ENCODE data around the gene ATAD2B. TPM values are rescaled to one million over a fixed set of nuclear protein-coding genes. Genes with fewer than 3 reads are reported as not detected.

Gene ATAD2B
- total and polyA plus RNA-seq, 2 of the 8 experiments (the other 6 are each of a cell fraction or from before 2014, with no cell fraction given) = 3.4 to 16.1 TPM

DNA sequence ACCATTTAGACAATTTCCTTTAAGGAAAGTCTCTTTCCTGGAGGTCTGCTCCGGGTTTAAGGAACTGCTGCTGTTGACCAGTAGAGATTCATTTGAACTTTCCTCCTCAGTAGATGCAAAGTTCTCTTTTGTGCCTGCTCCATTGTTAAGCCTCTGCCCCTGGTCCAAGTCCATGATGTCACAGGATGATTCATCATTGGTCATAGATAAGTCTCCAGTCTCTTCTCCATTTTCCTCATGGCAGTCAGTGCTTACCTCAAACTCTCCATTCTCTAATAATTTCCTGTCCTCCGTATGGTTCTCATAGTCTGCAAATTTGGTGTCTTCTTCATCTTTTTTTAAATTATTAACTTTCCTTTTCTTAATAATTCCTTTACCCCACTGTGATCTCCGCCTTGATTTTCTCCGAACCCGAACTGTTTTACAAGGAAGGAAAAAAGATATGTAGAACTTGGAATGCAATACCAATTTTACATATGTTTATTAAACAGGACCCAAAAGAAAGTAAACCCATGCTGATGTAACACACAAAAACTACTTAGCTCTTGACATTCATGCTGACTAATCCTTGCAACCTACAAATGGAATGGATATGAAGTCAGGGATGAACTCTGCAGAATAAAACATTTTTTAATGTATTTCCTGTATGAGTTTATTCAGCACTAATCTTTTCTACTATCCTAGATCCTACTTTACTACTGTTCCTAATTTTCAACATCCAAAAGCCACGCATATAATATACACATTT lies 169.1 kb downstream of the ATAD2B start:
- Histone ChIP-seq H3K56ac (replicated peaks; ENCODE audit: insufficient read length, low read depth, low read length) (no peak overlapping the region), H3K18ac (ENCODE audit: extremely low read depth, low read length) (no peak overlapping the region), H3K4me3 (ENCODE audit: extremely low read depth in 1 of 4, insufficient read depth in 2 of 4, low read depth in 3 of 4, low read length in 4 of 4) (no peak overlapping the region), H3K23ac (ENCODE audit: insufficient read length) (no peak overlapping the region), H3K79me2 (ENCODE audit: control insufficient read depth in 1 of 2, insufficient read depth in 2 of 2, low read length in 2 of 2) (no peaks in the 10 kb centered on the region), H2BK12ac (ENCODE audit: low read depth, low read length) (no peak overlapping the region), H3K9ac (replicated peaks in 1 of 4; ENCODE audit: extremely low read depth in 1 of 4, low read depth in 3 of 4, low read length in 3 of 4) (no peak overlapping the region), H3K27ac (ENCODE audit: low read depth, low read length) (no peak overlapping the region), H2AK5ac (ENCODE audit: low read depth, low read length) (no peak overlapping the region), H2BK15ac (ENCODE audit: low read length) (no peak overlapping the region), H3K4me2 (ENCODE audit: insufficient read depth in 1 of 2, low read depth in 2 of 2, low read length in 2 of 2) (no peak overlapping the region), H3K23me2 (ENCODE audit: low read depth, low read length) (no peaks in the 10 kb centered on the region), H3K27me3 (replicated peaks in 1 of 4; ENCODE audit: control insufficient read depth in 3 of 4, extremely low read depth in 1 of 4, insufficient read depth in 3 of 4, low read length in 3 of 4) (no peaks in the 10 kb centered on the region), H3K9me3 (ENCODE audit: insufficient read depth in 2 of 2, low read depth in 1 of 2, low read length in 1 of 2) (no peaks in the 10 kb centered on the region), H3K4ac (replicated peaks; ENCODE audit: insufficient read length, low read depth, low read length) (no peak overlapping the region), H4K91ac (replicated peaks; ENCODE audit: insufficient read length, low read length) (no peak overlapping the region), H3K79me1 (ENCODE audit: low read depth, low read length) (no peaks in the 10 kb centered on the region), H4K5ac (ENCODE audit: insufficient read length, low read depth, low read length) (no peak overlapping the region), H2BK120ac (replicated peaks; ENCODE audit: low read depth, low read length) (no peak overlapping the region), H4K8ac (ENCODE audit: extremely low read depth, insufficient read depth, low read length) (no peak overlapping the region), H3K36me3 (ENCODE audit: control insufficient read depth in 2 of 4, insufficient read depth in 4 of 4, low read length in 3 of 4) (peaks cover 0 to 16% (median 3%) of the 10 kb centered on the region in 4 experiments; a peak in 6 of 8 replicates), H3K14ac (ENCODE audit: insufficient read length) (no peak overlapping the region), H2AFZ (ENCODE audit: low read length) (no peak overlapping the region), H4K20me1 (replicated peaks in 1 of 2; ENCODE audit: control insufficient read depth in 1 of 2, insufficient read depth in 2 of 2, low read length in 2 of 2) (no peaks in the 10 kb centered on the region), H2BK20ac (ENCODE audit: low read length) (no peak overlapping the region), H2BK5ac (ENCODE audit: low read depth, low read length) (no peak overlapping the region), H3K4me1 (replicated peaks in 1 of 4; ENCODE audit: control insufficient read depth in 3 of 4, insufficient read depth in 4 of 4, low read length in 3 of 4) (no peaks in the 10 kb centered on the region)
- DNase-seq (ENCODE audit: low read depth in 1 of 2, low spot score in 2 of 2) (no peak), FAIRE-seq (no peak)
- ChIA-PET CTCF (ENCODE audit: partially characterized antibody) (interaction anchor here (1.3 kb wide), 1 partner anchor 37 kb away, joined by 4 read pairs; no protein-coding TSS in a partner anchor), POLR2A (ENCODE audit: partially characterized antibody) (no interaction called here)
- 86 to 100% methylated on average over 2 to 6 of the region's 6 CpGs for WGBS, 2 experiments (ENCODE audit: extremely low coverage in 1 of 2, insufficient coverage in 1 of 2, insufficient read length in 1 of 2, insufficient replicate concordance in 2 of 2, low coverage in 1 of 2, low lambda C conversion rate in 2 of 2, missing lambda C conversion rate in 1 of 2)
- TF ChIP-seq, protein P1, sequence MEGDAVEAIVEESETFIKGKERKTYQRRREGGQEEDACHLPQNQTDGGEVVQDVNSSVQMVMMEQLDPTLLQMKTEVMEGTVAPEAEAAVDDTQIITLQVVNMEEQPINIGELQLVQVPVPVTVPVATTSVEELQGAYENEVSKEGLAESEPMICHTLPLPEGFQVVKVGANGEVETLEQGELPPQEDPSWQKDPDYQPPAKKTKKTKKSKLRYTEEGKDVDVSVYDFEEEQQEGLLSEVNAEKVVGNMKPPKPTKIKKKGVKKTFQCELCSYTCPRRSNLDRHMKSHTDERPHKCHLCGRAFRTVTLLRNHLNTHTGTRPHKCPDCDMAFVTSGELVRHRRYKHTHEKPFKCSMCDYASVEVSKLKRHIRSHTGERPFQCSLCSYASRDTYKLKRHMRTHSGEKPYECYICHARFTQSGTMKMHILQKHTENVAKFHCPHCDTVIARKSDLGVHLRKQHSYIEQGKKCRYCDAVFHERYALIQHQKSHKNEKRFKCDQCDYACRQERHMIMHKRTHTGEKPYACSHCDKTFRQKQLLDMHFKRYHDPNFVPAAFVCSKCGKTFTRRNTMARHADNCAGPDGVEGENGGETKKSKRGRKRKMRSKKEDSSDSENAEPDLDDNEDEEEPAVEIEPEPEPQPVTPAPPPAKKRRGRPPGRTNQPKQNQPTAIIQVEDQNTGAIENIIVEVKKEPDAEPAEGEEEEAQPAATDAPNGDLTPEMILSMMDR (IDR thresholded peaks at IDR 0.05; ENCODE audit: control extremely low read depth in 1 of 3, insufficient read depth in 1 of 3, low read depth in 1 of 3, low read length in 3 of 3) = no peak
- TF ChIP-seq SIRT6 (IDR thresholded peaks at IDR 0.05; ENCODE audit: low read length) = no peak
- no peak for TF ChIP-seq RXRA (IDR thresholded peaks at IDR 0.05; ENCODE audit: insufficient read depth, low read depth, low read length)
- TF ChIP-seq FOSL1 (IDR thresholded peaks at IDR 0.05; ENCODE audit: insufficient read depth, low read depth, low read length) = no peak
- no peak for TF ChIP-seq TAF7 (optimal IDR thresholded peaks at IDR 0.05; ENCODE audit: borderline replicate concordance, low read depth, low read length)
- no peak for TF ChIP-seq HDAC6 (IDR thresholded peaks at IDR 0.05; ENCODE audit: low read depth, low read length)
- no peak for TF ChIP-seq BRCA1 (IDR thresholded peaks at IDR 0.05; ENCODE audit: low read depth, low read length)
- TF ChIP-seq BACH1 (IDR thresholded peaks at IDR 0.05; ENCODE audit: low read length) = no peak
- no peak for TF ChIP-seq CHD2 (IDR thresholded peaks at IDR 0.05; ENCODE audit: low read length)
- TF ChIP-seq RNF2 (IDR thresholded peaks at IDR 0.05; ENCODE audit: borderline replicate concordance, low read depth, low read length, missing control alignments, poor library complexity, severe bottlenecking) = no peak

Data from H1 (cell line).